Measurements from ENCODE around the gene DDX4. TPM values are rescaled to one million over a fixed set of nuclear protein-coding genes. Genes with fewer than 3 reads are reported as not detected.

Gene DDX4
- total RNA-seq, 1 donor from 2014 or later = not detected

GRCh38 chr5:55708732-55709131 is 29.1 kb upstream of the DDX4 start:
- Mint-ChIP-seq H3K4me1 (ENCODE audit: unreplicated experiment) (peaks cover 13% of the 10 kb centered on the region), H3K4me3 (ENCODE audit: unreplicated experiment) (no peak overlapping the region), H3K9me3 (ENCODE audit: unreplicated experiment) (no peaks in the 10 kb centered on the region), H3K27me3 (ENCODE audit: unreplicated experiment) (no peaks in the 10 kb centered on the region), H3K36me3 (ENCODE audit: unreplicated experiment) (peaks cover 9% of the 10 kb centered on the region), H3K27ac (ENCODE audit: unreplicated experiment) (no peak overlapping the region)
- TF ChIP-seq, protein P1, sequence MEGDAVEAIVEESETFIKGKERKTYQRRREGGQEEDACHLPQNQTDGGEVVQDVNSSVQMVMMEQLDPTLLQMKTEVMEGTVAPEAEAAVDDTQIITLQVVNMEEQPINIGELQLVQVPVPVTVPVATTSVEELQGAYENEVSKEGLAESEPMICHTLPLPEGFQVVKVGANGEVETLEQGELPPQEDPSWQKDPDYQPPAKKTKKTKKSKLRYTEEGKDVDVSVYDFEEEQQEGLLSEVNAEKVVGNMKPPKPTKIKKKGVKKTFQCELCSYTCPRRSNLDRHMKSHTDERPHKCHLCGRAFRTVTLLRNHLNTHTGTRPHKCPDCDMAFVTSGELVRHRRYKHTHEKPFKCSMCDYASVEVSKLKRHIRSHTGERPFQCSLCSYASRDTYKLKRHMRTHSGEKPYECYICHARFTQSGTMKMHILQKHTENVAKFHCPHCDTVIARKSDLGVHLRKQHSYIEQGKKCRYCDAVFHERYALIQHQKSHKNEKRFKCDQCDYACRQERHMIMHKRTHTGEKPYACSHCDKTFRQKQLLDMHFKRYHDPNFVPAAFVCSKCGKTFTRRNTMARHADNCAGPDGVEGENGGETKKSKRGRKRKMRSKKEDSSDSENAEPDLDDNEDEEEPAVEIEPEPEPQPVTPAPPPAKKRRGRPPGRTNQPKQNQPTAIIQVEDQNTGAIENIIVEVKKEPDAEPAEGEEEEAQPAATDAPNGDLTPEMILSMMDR (IDR thresholded peaks at IDR 0.05) = no peak
- DNase-seq (ENCODE audit: extremely low spot score, unreplicated experiment) = no peak

GRCh38 chr5:55711507-55712022 is 26.3 kb upstream of the DDX4 start:
- no peak for DNase-seq (ENCODE audit: extremely low spot score, unreplicated experiment)
- H3K9me3 Mint-ChIP-seq (ENCODE audit: unreplicated experiment) = peaks cover 13% of the 10 kb centered on the region
- H3K27ac Mint-ChIP-seq (ENCODE audit: unreplicated experiment) = peak overlapping the region; percentile 85
- H3K4me1 Mint-ChIP-seq (ENCODE audit: unreplicated experiment) = peaks cover 13% of the 10 kb centered on the region
- peaks cover 9% of the 10 kb centered on the region for H3K36me3 Mint-ChIP-seq (ENCODE audit: unreplicated experiment)
- H3K27me3 Mint-ChIP-seq (ENCODE audit: unreplicated experiment) = peaks cover 4% of the 10 kb centered on the region
- peak overlapping the region; percentile 98 for H3K4me3 Mint-ChIP-seq (ENCODE audit: unreplicated experiment)
- TF ChIP-seq, protein P1 (IDR thresholded peaks at IDR 0.05) = no peak

DNA sequence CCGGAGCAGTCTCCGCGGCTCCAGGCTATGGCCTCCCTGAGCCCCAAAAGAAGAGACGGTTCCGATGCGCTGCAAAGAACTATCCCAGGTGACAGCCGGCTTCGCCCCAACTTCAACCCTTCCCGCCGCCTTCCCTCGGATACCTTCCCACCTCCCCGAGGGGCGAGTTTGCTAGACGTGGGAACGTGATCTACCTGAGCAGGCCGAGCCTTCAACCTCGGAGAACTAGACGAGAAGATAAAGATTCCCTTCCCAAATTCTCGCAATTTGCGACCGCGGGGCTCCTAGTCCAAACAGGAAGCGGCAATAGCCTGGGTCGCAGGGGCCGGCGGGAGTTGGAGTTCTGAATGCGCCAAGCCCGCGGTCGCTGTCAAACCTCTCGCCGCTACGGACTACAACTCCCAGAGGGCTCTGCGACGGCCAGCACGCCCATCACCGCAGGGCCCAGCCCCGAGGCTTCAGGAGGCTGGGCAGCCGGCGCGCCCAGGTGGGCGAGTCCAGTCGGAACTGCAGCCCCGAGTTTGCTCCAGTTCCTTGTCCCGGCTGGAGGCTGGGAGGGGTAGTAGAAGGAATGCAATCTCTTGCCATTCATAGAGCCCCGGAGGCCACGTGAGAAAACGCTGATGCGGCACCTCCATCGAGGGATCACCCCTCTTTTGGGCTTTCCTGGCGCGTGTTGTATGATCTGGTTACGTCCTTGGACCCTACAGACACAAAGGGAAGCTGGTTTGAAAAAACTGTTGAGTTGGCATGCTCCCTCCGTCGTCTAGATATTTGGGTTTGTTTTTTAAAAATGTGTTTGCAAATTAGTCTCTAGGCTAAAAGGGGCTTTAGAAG is 25.6 kb upstream of the DDX4 start, which contains the start of gene SLC38A9:
Gene SLC38A9 (minus strand): TSS at position 302 of the 837 bp plus-strand sequence. CDS start 14,366 bp downstream, outside the sequence.
- TF ChIP-seq, protein P1 (IDR thresholded peaks at IDR 0.05) = no peak
- Mint-ChIP-seq H3K27me3 (ENCODE audit: unreplicated experiment) (peaks cover 4% of the 10 kb centered on the region), H3K27ac (ENCODE audit: unreplicated experiment) (peak within 1 kb of the TSS; percentile 85), H3K36me3 (ENCODE audit: unreplicated experiment) (peaks cover 9% of the 10 kb centered on the region), H3K9me3 (ENCODE audit: unreplicated experiment) (peaks cover 19% of the 10 kb centered on the region), H3K4me3 (ENCODE audit: unreplicated experiment) (peak within 1 kb of the TSS; percentile 98), H3K4me1 (ENCODE audit: unreplicated experiment) (peaks cover 13% of the 10 kb centered on the region)
- peak; percentile 96 for DNase-seq (ENCODE audit: extremely low spot score, unreplicated experiment)

DNA sequence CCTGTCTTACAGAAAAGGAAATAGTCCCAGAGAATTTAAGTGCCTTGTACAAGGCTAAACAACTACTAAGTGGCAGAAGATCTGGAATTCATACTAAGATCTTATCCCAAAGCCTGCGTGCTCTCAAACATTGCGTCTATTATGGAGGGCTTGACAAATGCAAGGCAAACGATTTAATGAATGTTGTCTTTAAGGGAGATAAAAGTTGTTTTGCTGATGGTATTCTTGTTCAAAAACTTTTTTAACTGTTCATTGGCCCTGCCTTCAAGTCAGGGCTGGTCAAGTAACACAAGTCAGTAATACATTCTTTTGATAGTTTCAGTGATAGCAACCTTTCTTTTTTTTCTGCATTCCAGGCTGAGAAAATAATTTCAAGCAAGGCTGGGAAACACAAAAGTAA is 24.0 kb upstream of the DDX4 start:
- Mint-ChIP-seq H3K27me3 (ENCODE audit: unreplicated experiment) (peaks cover 4% of the 10 kb centered on the region), H3K9me3 (ENCODE audit: unreplicated experiment) (peaks cover 19% of the 10 kb centered on the region)
- TF ChIP-seq, protein P1 (IDR thresholded peaks at IDR 0.05) = no peak

GRCh38 chr5:55714339-55714738 is 23.5 kb upstream of the DDX4 start:
- Mint-ChIP-seq H3K36me3 (ENCODE audit: unreplicated experiment) (no peaks in the 10 kb centered on the region), H3K9me3 (ENCODE audit: unreplicated experiment) (peaks cover 19% of the 10 kb centered on the region), H3K4me1 (ENCODE audit: unreplicated experiment) (peaks cover 13% of the 10 kb centered on the region), H3K27me3 (ENCODE audit: unreplicated experiment) (peaks cover 4% of the 10 kb centered on the region), H3K27ac (ENCODE audit: unreplicated experiment) (no peak overlapping the region), H3K4me3 (ENCODE audit: unreplicated experiment) (no peak overlapping the region)
- no peak for DNase-seq (ENCODE audit: extremely low spot score, unreplicated experiment)
- TF ChIP-seq, protein P1 (IDR thresholded peaks at IDR 0.05) = no peak

More for the DNA sequence above, 24.0 kb upstream of the DDX4 start:
- no peak for DNase-seq (ENCODE audit: extremely low spot score, unreplicated experiment)
- H3K27ac Mint-ChIP-seq (ENCODE audit: unreplicated experiment) = no peak overlapping the region
- H3K36me3 Mint-ChIP-seq (ENCODE audit: unreplicated experiment) = peaks cover 3% of the 10 kb centered on the region
- no peak overlapping the region for H3K4me3 Mint-ChIP-seq (ENCODE audit: unreplicated experiment)
- peaks cover 13% of the 10 kb centered on the region for H3K4me1 Mint-ChIP-seq (ENCODE audit: unreplicated experiment)

All from osteocyte (in vitro differentiated cells).